Measurements from ENCODE around the gene ADGRB3.

Gene ADGRB3

DNA sequence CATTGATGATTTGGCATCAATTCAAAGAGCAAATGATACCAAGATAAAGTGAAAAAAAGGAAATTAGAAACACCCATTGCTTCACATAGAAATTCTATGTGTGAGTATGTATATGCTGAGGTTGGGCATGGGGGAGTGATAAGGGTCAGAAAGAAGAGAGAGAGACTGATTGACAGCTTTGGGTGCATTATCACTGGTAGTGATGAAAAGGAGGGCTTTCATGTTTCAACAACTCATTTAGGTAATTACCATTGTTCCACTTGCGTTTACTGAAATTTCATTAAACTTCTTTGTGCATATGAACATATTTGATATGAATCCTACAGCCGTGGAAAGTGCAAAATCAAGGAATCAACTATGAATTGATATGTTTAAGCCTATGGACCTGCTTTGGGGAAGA, 84.7 kb downstream of the ADGRB3 start:
- Histone ChIP-seq H4K91ac (ENCODE audit: low read length) (no peak overlapping the region), H3K4ac (ENCODE audit: low read depth in 1 of 2, low read length in 2 of 2) (no peak overlapping the region), H3K23ac (ENCODE audit: low read length in 2 of 2) (no peak overlapping the region), H3K9ac (ENCODE audit: low read length) (no peak overlapping the region), H2BK15ac (ENCODE audit: low read depth, poor library complexity, severe bottlenecking) (no peak overlapping the region), H3K4me2 (ENCODE audit: low read length, poor library complexity, severe bottlenecking) (no peak overlapping the region), H2BK5ac (ENCODE audit: low read depth, low read length, poor library complexity, severe bottlenecking) (no peak overlapping the region), H3K9me3 (ENCODE audit: control insufficient read depth, low read length) (no peaks in the 10 kb centered on the region), H3K4me1 (ENCODE audit: control insufficient read depth, insufficient read depth, low read depth, low read length) (no peaks in the 10 kb centered on the region), H3K14ac (ENCODE audit: low read length in 2 of 2) (no peak overlapping the region), H3K4me3 (ENCODE audit: insufficient read depth in 1 of 2, low read depth in 1 of 2, low read length in 2 of 2) (no peak overlapping the region), H2AK5ac (ENCODE audit: low read length, severe bottlenecking) (no peak overlapping the region), H3K27ac (ENCODE audit: low read length, poor library complexity, severe bottlenecking) (no peak overlapping the region), H2BK120ac (ENCODE audit: low read depth, low read length) (no peak overlapping the region), H2AFZ (ENCODE audit: low read depth, low read length) (no peak overlapping the region), H3K79me1 (replicated peaks; ENCODE audit: low read length, poor library complexity, severe bottlenecking) (no peaks in the 10 kb centered on the region), H4K8ac (ENCODE audit: low read length) (no peak overlapping the region), H2BK12ac (ENCODE audit: low read length in 2 of 2) (no peak overlapping the region), H3K27me3 (ENCODE audit: control insufficient read depth in 1 of 2, insufficient read depth in 1 of 2, low read length in 2 of 2) (no peaks in the 10 kb centered on the region), H3K18ac (ENCODE audit: low read depth in 1 of 2, low read length in 2 of 2) (no peak overlapping the region), H3K36me3 (ENCODE audit: control insufficient read depth in 1 of 2, insufficient read depth in 2 of 2, low read depth in 1 of 2, low read length in 2 of 2) (no peaks in the 10 kb centered on the region)
- DNase-seq: no peak
- 90% methylated on average over 1 of the region's 2 CpGs for WGBS

- H3K4me1 ChIP-seq (ENCODE audit: control insufficient read depth, insufficient read depth, low read depth, low read length): no peaks in the 10 kb centered on the region
- H2BK12ac ChIP-seq (ENCODE audit: low read length in 2 of 2): no peak overlapping the region
- no peak overlapping the region for H3K9ac ChIP-seq (ENCODE audit: low read length)
- no CpG with 5 or more reads among the region's 2 CpGs for WGBS
- no peak overlapping the region for H3K18ac ChIP-seq (ENCODE audit: low read depth in 1 of 2, low read length in 2 of 2)
- H4K91ac ChIP-seq (ENCODE audit: low read length): no peak overlapping the region
- no peak overlapping the region for H2AK5ac ChIP-seq (ENCODE audit: low read length, severe bottlenecking)
- no peak overlapping the region for H3K23ac ChIP-seq (ENCODE audit: low read length in 2 of 2)
- H3K9me3 ChIP-seq (ENCODE audit: control insufficient read depth, low read length): no peaks in the 10 kb centered on the region
- H3K27ac ChIP-seq (ENCODE audit: low read length, poor library complexity, severe bottlenecking): no peak overlapping the region
- H2BK120ac ChIP-seq (ENCODE audit: low read depth, low read length): no peak overlapping the region
- no peaks in the 10 kb centered on the region for H3K79me1 ChIP-seq (replicated peaks; ENCODE audit: low read length, poor library complexity, severe bottlenecking)
- H3K4me3 ChIP-seq (ENCODE audit: insufficient read depth in 1 of 2, low read depth in 1 of 2, low read length in 2 of 2): no peak overlapping the region
- no peak overlapping the region for H3K4ac ChIP-seq (ENCODE audit: low read depth in 1 of 2, low read length in 2 of 2)
- H3K27me3 ChIP-seq (ENCODE audit: control insufficient read depth in 1 of 2, insufficient read depth in 1 of 2, low read length in 2 of 2): no peaks in the 10 kb centered on the region
- no peak overlapping the region for H3K14ac ChIP-seq (ENCODE audit: low read length in 2 of 2)
- no peaks in the 10 kb centered on the region for H3K36me3 ChIP-seq (ENCODE audit: control insufficient read depth in 1 of 2, insufficient read depth in 2 of 2, low read depth in 1 of 2, low read length in 2 of 2)
- no peak overlapping the region for H2BK5ac ChIP-seq (ENCODE audit: low read depth, low read length, poor library complexity, severe bottlenecking)
- H2AFZ ChIP-seq (ENCODE audit: low read depth, low read length): no peak overlapping the region
- H2BK15ac ChIP-seq (ENCODE audit: low read depth, poor library complexity, severe bottlenecking): no peak overlapping the region
- no peak for DNase-seq
- no peak overlapping the region for H4K8ac ChIP-seq (ENCODE audit: low read length)
- H3K4me2 ChIP-seq (ENCODE audit: low read length, poor library complexity, severe bottlenecking): no peak overlapping the region
These were observed 87.9 kb downstream of the ADGRB3 start for GRCh38 chr6:68722891-68723527.

- WGBS: no CpG with 5 or more reads among the region's 2 CpGs
- H2AFZ ChIP-seq (ENCODE audit: low read depth, low read length): no peak overlapping the region
- no peaks in the 10 kb centered on the region for H3K27me3 ChIP-seq (ENCODE audit: control insufficient read depth in 1 of 2, insufficient read depth in 1 of 2, low read length in 2 of 2)
- DNase-seq: no peak
- no peaks in the 10 kb centered on the region for H3K79me1 ChIP-seq (replicated peaks; ENCODE audit: low read length, poor library complexity, severe bottlenecking)
- no peak overlapping the region for H3K4me3 ChIP-seq (ENCODE audit: insufficient read depth in 1 of 2, low read depth in 1 of 2, low read length in 2 of 2)
- no peak overlapping the region for H2BK12ac ChIP-seq (ENCODE audit: low read length in 2 of 2)
- H2AK5ac ChIP-seq (ENCODE audit: low read length, severe bottlenecking): no peak overlapping the region
- no peaks in the 10 kb centered on the region for H3K9me3 ChIP-seq (ENCODE audit: control insufficient read depth, low read length)
- no peak overlapping the region for H2BK5ac ChIP-seq (ENCODE audit: low read depth, low read length, poor library complexity, severe bottlenecking)
- H3K4me1 ChIP-seq (ENCODE audit: control insufficient read depth, insufficient read depth, low read depth, low read length): no peaks in the 10 kb centered on the region
- H4K91ac ChIP-seq (ENCODE audit: low read length): no peak overlapping the region
- no peak overlapping the region for H3K4me2 ChIP-seq (ENCODE audit: low read length, poor library complexity, severe bottlenecking)
- no peak overlapping the region for H3K14ac ChIP-seq (ENCODE audit: low read length in 2 of 2)
- H3K18ac ChIP-seq (ENCODE audit: low read depth in 1 of 2, low read length in 2 of 2): no peak overlapping the region
- H3K23ac ChIP-seq (ENCODE audit: low read length in 2 of 2): no peak overlapping the region
- no peak overlapping the region for H3K27ac ChIP-seq (ENCODE audit: low read length, poor library complexity, severe bottlenecking)
- no peaks in the 10 kb centered on the region for H3K36me3 ChIP-seq (ENCODE audit: control insufficient read depth in 1 of 2, insufficient read depth in 2 of 2, low read depth in 1 of 2, low read length in 2 of 2)
- H2BK120ac ChIP-seq (ENCODE audit: low read depth, low read length): no peak overlapping the region
- no peak overlapping the region for H3K4ac ChIP-seq (ENCODE audit: low read depth in 1 of 2, low read length in 2 of 2)
- no peak overlapping the region for H2BK15ac ChIP-seq (ENCODE audit: low read depth, poor library complexity, severe bottlenecking)
- H3K9ac ChIP-seq (ENCODE audit: low read length): no peak overlapping the region
- H4K8ac ChIP-seq (ENCODE audit: low read length): no peak overlapping the region
These were observed 89.0 kb downstream of the ADGRB3 start for GRCh38 chr6:68724060-68724459.

GRCh38 chr6:68726337-68726736, 91.3 kb downstream of the ADGRB3 start:
- Histone ChIP-seq H4K8ac (ENCODE audit: low read length) (no peak overlapping the region), H3K36me3 (ENCODE audit: control insufficient read depth in 1 of 2, insufficient read depth in 2 of 2, low read depth in 1 of 2, low read length in 2 of 2) (no peaks in the 10 kb centered on the region), H3K4ac (ENCODE audit: low read depth in 1 of 2, low read length in 2 of 2) (no peak overlapping the region), H3K18ac (ENCODE audit: low read depth in 1 of 2, low read length in 2 of 2) (no peak overlapping the region), H2AK5ac (ENCODE audit: low read length, severe bottlenecking) (no peak overlapping the region), H3K27ac (ENCODE audit: low read length, poor library complexity, severe bottlenecking) (no peak overlapping the region), H3K4me2 (ENCODE audit: low read length, poor library complexity, severe bottlenecking) (no peak overlapping the region), H3K4me3 (ENCODE audit: insufficient read depth in 1 of 2, low read depth in 1 of 2, low read length in 2 of 2) (no peak overlapping the region), H3K14ac (ENCODE audit: low read length in 2 of 2) (no peak overlapping the region), H3K4me1 (ENCODE audit: control insufficient read depth, insufficient read depth, low read depth, low read length) (no peaks in the 10 kb centered on the region), H3K23ac (ENCODE audit: low read length in 2 of 2) (no peak overlapping the region), H3K79me1 (replicated peaks; ENCODE audit: low read length, poor library complexity, severe bottlenecking) (no peaks in the 10 kb centered on the region), H2BK120ac (ENCODE audit: low read depth, low read length) (no peak overlapping the region), H2BK12ac (ENCODE audit: low read length in 2 of 2) (no peak overlapping the region), H3K27me3 (ENCODE audit: control insufficient read depth in 1 of 2, insufficient read depth in 1 of 2, low read length in 2 of 2) (no peaks in the 10 kb centered on the region), H4K91ac (ENCODE audit: low read length) (no peak overlapping the region), H3K9me3 (ENCODE audit: control insufficient read depth, low read length) (no peaks in the 10 kb centered on the region), H2BK15ac (ENCODE audit: low read depth, poor library complexity, severe bottlenecking) (no peak overlapping the region), H3K9ac (ENCODE audit: low read length) (no peak overlapping the region), H2AFZ (ENCODE audit: low read depth, low read length) (no peak overlapping the region), H2BK5ac (ENCODE audit: low read depth, low read length, poor library complexity, severe bottlenecking) (no peak overlapping the region)
- no peak for DNase-seq
